ENCODE measurements around the gene STIM1.

STIM1 gene

GRCh38 chr11:3867209-3868091 is 12.0 kb downstream of the STIM1 start:
- no peak overlapping the region for H3K27ac ChIP-seq
- TF ChIP-seq CTCF (conservative IDR thresholded peaks at IDR 0.05): no peak

- TF ChIP-seq CTCF (conservative IDR thresholded peaks at IDR 0.05): no peak
- H3K27ac ChIP-seq: no peak overlapping the region
Measured at GRCh38 chr11:3873712-3874349, 18.4 kb downstream of the STIM1 start.

- TF ChIP-seq CTCF (conservative IDR thresholded peaks at IDR 0.05): no peak
- H3K27ac ChIP-seq: no peak overlapping the region
Measured at GRCh38 chr11:3876613-3877012, 21.1 kb downstream of the STIM1 start.

- TF ChIP-seq CTCF (conservative IDR thresholded peaks at IDR 0.05): no peak
- peak overlapping the region; percentile 68 for H3K27ac ChIP-seq
Measured at GRCh38 chr11:3877364-3878257, 22.1 kb downstream of the STIM1 start.

GRCh38 chr11:3878258-3878584 is 22.8 kb downstream of the STIM1 start:
- no peak for TF ChIP-seq CTCF (conservative IDR thresholded peaks at IDR 0.05)
- peak overlapping the region; percentile 68 for H3K27ac ChIP-seq

- TF ChIP-seq CTCF (conservative IDR thresholded peaks at IDR 0.05): no peak
- peak overlapping the region; percentile 68 for H3K27ac ChIP-seq
Measured at GRCh38 chr11:3879216-3879966, 23.9 kb downstream of the STIM1 start.
